LNCaP clone FGC (cell line): ENCODE measurements around the gene SCD5.

ENCODE experiments used
- DNase-seq: peaks from one replicate; pipeline ENCODE4 v3.0.0-alpha.2; 2011; ENCODE audit warnings: low read depth
- H3K4me3 ChIP-seq: 2 replicates; pipeline ENCODE4 v1.5.1; 2011; ENCODE audit warnings: mild to moderate bottlenecking, low read depth, low read length, control low read depth
- TF ChIP-seq, protein P1 (sequence below): IDR thresholded peaks from 2 replicates; pipeline ENCODE4 v1.5.1; 2012; ENCODE audit warnings: mild to moderate bottlenecking; ENCODE audit not compliant: control insufficient read depth, insufficient read depth; ENCODE audit errors: extremely low read depth

SCD5 gene

DNA sequence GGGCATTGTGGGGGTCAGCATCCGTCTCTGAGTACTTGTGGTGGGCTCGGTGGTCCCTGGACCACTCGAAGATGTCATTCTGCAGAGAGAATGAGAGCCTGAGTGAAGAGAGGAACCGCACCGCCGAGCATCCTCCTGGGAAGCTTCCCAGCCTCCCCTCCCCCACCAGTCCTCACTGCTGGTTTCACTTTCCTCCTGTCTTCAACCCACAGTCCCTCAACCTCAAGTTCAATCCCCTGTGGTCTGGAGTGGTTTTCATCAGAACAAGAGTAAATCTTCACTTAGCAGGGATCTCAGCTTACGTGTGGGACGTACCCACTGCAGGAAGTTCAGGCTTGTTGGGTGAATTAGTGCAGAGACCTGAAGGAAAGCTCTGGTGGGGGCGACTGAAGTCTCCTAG, 117.8 kb downstream of the SCD5 start:
- DNase-seq, result no peak
- no peak overlapping the region for H3K4me3 ChIP-seq
- TF ChIP-seq, protein P1, sequence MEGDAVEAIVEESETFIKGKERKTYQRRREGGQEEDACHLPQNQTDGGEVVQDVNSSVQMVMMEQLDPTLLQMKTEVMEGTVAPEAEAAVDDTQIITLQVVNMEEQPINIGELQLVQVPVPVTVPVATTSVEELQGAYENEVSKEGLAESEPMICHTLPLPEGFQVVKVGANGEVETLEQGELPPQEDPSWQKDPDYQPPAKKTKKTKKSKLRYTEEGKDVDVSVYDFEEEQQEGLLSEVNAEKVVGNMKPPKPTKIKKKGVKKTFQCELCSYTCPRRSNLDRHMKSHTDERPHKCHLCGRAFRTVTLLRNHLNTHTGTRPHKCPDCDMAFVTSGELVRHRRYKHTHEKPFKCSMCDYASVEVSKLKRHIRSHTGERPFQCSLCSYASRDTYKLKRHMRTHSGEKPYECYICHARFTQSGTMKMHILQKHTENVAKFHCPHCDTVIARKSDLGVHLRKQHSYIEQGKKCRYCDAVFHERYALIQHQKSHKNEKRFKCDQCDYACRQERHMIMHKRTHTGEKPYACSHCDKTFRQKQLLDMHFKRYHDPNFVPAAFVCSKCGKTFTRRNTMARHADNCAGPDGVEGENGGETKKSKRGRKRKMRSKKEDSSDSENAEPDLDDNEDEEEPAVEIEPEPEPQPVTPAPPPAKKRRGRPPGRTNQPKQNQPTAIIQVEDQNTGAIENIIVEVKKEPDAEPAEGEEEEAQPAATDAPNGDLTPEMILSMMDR, result no peak

DNA sequence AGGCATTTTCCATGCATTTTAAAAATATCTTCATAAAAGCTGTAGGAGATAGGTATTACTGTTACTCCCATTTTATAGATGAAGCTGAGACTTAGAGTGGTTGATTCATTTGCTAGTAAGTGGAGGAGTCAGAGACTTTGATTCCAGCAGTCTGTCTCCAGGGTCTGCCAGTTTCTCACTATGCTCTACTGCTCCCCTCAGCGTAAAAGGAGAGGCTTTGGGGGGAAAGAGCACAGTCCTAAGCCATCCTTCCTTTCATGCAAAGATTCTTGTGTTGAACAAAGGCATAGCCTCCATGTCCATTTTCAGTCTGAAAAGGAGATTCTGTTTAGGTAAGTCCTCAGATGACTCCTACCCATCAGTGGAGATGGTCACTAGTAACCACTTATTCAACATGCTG, 119.1 kb downstream of the SCD5 start:
- no peak overlapping the region for H3K4me3 ChIP-seq
- DNase-seq, result no peak
- TF ChIP-seq, protein P1, result no peak

DNA sequence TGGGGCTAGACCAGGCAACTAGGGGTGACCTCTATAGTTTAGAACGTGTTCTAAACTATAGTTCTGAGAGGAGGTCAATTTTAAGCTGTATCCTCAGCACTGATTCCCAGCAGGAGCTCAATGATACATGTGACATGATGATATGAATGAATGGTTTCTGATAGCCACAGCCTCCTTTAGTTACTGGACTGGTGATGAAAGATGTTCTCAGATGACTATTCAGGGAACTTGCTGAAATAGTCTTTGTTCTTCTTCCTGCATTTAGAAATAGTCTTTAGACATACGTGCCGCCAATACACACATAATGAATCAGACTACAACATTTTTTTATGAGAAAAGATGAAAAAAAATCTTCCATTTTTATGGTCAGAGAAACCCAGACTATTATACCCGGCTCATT, 120.5 kb downstream of the SCD5 start:
- TF ChIP-seq, protein P1, result no peak
- no peak overlapping the region for H3K4me3 ChIP-seq
- no peak for DNase-seq

DNA sequence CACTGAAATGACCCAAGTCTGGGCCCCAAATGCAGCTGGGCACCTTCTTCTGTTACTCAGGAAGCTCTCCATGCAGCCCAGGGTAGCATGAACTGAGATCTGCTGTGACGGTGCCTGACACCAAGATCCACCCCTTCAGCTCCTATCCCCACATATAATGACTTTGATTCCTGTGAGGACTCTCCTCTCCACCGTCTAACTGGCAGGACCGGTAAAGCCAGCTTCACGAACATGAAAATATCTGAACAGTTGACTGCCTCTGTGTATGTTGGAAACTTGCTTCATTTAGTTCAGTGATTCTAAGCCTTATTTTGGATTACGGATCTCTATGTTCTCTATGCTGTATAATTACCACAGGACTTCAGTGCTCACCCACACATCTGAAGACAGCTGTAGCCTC, 121.3 kb downstream of the SCD5 start:
- peak; percentile 76 for DNase-seq
- TF ChIP-seq, protein P1, result no peak
- no peak overlapping the region for H3K4me3 ChIP-seq

DNA sequence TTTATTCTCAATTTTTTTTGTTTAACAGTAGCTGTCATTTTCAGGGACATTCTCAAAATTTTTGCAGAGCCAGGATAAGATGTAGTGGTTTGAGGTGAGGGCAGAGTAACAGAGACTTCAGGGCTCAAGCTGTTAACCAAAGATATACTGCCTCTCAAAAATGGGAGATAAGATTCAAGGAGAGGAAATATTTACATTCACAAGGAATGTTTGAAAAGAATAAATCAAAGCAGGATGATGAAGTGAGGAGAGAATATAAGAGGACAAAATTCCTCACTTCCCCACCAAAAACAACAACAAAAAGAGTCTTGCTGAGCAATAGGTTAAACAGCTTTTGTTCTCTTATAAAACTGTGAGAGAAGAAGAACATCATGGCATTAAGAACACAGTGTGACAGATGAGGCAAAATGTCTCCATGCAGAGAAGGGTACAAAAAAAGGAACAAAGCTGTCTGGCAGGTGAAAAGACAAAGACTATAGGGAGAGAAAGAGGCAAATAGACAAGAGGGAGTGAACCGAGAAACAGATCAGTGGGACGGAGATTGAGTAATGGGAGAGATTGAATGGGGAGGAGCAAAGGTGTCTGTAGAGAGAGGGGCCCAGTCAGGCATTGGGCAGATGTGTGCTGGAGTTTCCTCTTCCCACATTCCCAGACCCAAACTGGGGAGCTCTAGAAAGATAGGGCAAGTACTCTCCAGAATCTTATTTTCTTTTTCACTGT, 130.7 kb downstream of the SCD5 start:
- DNase-seq, result no peak
- no peak overlapping the region for H3K4me3 ChIP-seq
- TF ChIP-seq, protein P1, result no peak

DNA sequence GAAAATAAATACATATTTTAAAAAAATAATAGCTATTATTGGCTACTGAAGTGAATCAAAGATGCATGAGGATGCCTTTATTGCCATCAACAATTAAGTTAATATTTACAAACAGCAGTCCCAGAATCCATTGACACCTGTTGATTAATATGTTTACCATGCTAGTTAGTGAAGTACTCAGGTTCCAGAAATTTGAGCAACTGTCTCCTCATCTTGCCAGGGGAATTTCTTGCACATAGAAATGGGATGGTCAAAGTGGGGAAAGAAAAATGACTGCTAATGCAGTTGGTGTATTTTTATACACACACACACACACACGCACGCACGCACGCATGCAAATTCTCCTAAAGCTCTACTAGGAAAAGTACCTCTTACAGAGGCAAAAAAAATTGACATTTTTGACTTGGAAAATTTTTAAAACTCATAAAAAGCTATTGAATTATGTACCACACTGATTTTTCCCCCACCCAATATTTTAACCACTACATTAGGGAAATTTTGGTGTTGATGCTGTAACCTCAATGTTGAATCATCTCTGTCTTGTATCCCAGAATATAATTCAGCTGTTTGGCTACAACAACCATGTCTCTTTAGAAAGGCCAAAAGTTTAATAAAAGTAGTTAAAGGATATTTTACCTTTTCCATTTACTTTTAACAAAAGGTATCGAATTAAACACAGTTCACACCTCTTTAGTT, 131.5 kb downstream of the SCD5 start:
- TF ChIP-seq, protein P1, result no peak
- DNase-seq, result no peak
- H3K4me3 ChIP-seq, result no peak overlapping the region
